ENCODE results near the gene PLXNB1. TPM values are rescaled to one million over a fixed set of nuclear protein-coding genes. Genes with fewer than 3 reads are reported as not detected.

PLXNB1 gene
- total RNA-seq, 1 experiment from 2014 or later: 35.6 TPM

DNA sequence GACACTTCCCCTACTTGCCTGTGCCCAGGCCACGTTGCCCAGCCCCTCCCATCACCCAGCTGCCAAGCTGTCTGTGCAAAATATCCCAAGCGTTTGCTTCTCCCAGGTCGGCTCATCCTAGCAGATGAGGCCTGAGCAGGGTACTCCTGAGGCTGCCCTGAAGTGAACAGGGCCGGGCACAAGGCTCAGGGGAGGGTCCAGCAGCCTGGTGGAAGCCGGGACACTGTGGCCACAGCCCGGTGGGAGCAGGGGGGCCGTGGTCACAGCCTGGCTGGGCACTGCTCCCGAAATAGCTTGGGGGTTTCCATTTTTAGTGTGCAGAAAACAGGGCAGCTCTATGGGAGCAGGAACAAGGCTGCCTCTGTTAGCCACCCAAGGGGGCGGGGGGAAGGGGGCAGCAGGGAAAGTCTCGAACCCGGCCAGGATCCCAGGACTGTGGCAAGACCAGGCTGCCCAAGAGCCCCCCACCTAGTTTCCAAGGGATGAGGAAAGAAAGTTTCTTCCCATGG lies 3.4 kb downstream of the PLXNB1 start:
- H3K4me2 ChIP-seq (ENCODE audit: low read length): no peak overlapping the region
- ChIA-PET CTCF (interaction anchor here (1.2 kb wide), 1 partner anchor 10 kb away, joined by 3 read pairs; no protein-coding TSS in a partner anchor), RAD21 (ENCODE audit: low non-redundant PET in 1 of 2, low total read pairs in 2 of 2, uncharacterized antibody in 2 of 2, unreplicated experiment in 2 of 2) (no interaction called here), POLR2A (no interaction called here)
- no peak for ATAC-seq
- H3K27me3 ChIP-seq (ENCODE audit: insufficient read depth, low read length): no peaks in the 10 kb centered on the region
- no TSS peak for BruUV-seq (replicated peaks)
- H3K27ac ChIP-seq (ENCODE audit: low read depth, low read length): no peak overlapping the region
- no peaks in the 10 kb centered on the region for H3K36me3 ChIP-seq (ENCODE audit: control insufficient read depth in 1 of 2, insufficient read depth in 2 of 2, low read length in 2 of 2)
- no peak for DNase-seq (ENCODE audit: low read depth, low spot score)
- H4K20me1 ChIP-seq (ENCODE audit: insufficient read depth): no peaks in the 10 kb centered on the region
- intact Hi-C loops (cut with micrococcal nuclease): no loop called here
- H2AFZ ChIP-seq (ENCODE audit: low read depth, low read length, poor library complexity, severe bottlenecking): no peak overlapping the region
- no peak overlapping the region for H3K4me3 ChIP-seq (replicated peaks in 1 of 2; ENCODE audit: low read depth in 1 of 2, low read length in 2 of 2)
- H3K4me1 ChIP-seq (ENCODE audit: control insufficient read depth in 1 of 2, insufficient read depth in 2 of 2, low read length in 2 of 2): peaks cover 14 to 29% of the 10 kb centered on the region in 2 experiments
- no peak overlapping the region for H3K9ac ChIP-seq (ENCODE audit: low read length)
- H3K9me2 ChIP-seq (ENCODE audit: insufficient read depth): no peaks in the 10 kb centered on the region
- TF ChIP-seq, protein P1, sequence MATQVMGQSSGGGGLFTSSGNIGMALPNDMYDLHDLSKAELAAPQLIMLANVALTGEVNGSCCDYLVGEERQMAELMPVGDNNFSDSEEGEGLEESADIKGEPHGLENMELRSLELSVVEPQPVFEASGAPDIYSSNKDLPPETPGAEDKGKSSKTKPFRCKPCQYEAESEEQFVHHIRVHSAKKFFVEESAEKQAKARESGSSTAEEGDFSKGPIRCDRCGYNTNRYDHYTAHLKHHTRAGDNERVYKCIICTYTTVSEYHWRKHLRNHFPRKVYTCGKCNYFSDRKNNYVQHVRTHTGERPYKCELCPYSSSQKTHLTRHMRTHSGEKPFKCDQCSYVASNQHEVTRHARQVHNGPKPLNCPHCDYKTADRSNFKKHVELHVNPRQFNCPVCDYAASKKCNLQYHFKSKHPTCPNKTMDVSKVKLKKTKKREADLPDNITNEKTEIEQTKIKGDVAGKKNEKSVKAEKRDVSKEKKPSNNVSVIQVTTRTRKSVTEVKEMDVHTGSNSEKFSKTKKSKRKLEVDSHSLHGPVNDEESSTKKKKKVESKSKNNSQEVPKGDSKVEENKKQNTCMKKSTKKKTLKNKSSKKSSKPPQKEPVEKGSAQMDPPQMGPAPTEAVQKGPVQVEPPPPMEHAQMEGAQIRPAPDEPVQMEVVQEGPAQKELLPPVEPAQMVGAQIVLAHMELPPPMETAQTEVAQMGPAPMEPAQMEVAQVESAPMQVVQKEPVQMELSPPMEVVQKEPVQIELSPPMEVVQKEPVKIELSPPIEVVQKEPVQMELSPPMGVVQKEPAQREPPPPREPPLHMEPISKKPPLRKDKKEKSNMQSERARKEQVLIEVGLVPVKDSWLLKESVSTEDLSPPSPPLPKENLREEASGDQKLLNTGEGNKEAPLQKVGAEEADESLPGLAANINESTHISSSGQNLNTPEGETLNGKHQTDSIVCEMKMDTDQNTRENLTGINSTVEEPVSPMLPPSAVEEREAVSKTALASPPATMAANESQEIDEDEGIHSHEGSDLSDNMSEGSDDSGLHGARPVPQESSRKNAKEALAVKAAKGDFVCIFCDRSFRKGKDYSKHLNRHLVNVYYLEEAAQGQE (IDR thresholded peaks at IDR 0.05; ENCODE audit: low read depth): no peak
- TF ChIP-seq TCF7L2 (IDR thresholded peaks at IDR 0.05; ENCODE audit: borderline replicate concordance, extremely low read depth, insufficient read depth, insufficient read length): no peak
- TF ChIP-seq FOSL1 (IDR thresholded peaks at IDR 0.05; ENCODE audit: low read depth): no peak
- TF ChIP-seq ZNF274 (IDR thresholded peaks at IDR 0.05; ENCODE audit: low read depth, low read length): no peak
- no peak for TF ChIP-seq SP1 (IDR thresholded peaks at IDR 0.05; ENCODE audit: low read depth)
- TF ChIP-seq RAD21 (IDR thresholded peaks at IDR 0.05; ENCODE audit: low read depth): no peak
- no peak for TF ChIP-seq JUND (IDR thresholded peaks at IDR 0.05)
- TF ChIP-seq YY1 (IDR thresholded peaks at IDR 0.05; ENCODE audit: extremely low read depth, insufficient replicate concordance, low read depth, low read length): no peak
- TF ChIP-seq POLR2AphosphoS5 (IDR thresholded peaks at IDR 0.05; ENCODE audit: low read depth, low read length): no peak
- no peaks in the 10 kb centered on the region for H3K9me3 ChIP-seq (ENCODE audit: control insufficient read depth in 1 of 2, insufficient read depth in 1 of 2, low read depth in 1 of 2, low read length in 2 of 2)
- no peaks in the 10 kb centered on the region; the same call in 1 of the 2 replicates for H3K79me2 ChIP-seq (ENCODE audit: insufficient read depth, low read length)
